Endothelial cell of umbilical vein (primary cell): Measurements from ENCODE around the gene TRIM24.

Experiments
- EZH2 ChIP-seq: IDR thresholded peaks from 2 replicates; pipeline ENCODE4 v1.6.1; 2012; ENCODE audit warnings: borderline replicate concordance, low read depth, mild to moderate bottlenecking, moderate library complexity, low read length, inconsistent platforms; ENCODE audit not compliant: severe bottlenecking
- JUN ChIP-seq: IDR thresholded peaks from 2 replicates; pipeline ENCODE4 v1.6.1; 2011; ENCODE audit warnings: borderline replicate concordance, low read depth; ENCODE audit not compliant: insufficient read length, insufficient read depth
- MYC ChIP-seq: IDR thresholded peaks from one replicate; pipeline ENCODE4 v1.6.1; 2011; ENCODE audit warnings: mild to moderate bottlenecking, low read depth, low read length
- POLR2A ChIP-seq: IDR thresholded peaks from 2 replicates; pipeline ENCODE4 v1.6.1; 2012; ENCODE audit warnings: low read depth, mild to moderate bottlenecking, control low read depth, low read length
- POLR2AphosphoS5 ChIP-seq: IDR thresholded peaks from 2 replicates; pipeline ENCODE4 v1.6.1; 2012; ENCODE audit warnings: low read depth, mild to moderate bottlenecking, control low read depth, low read length, moderate library complexity; ENCODE audit not compliant: insufficient read depth
- TF ChIP-seq, protein P1 (sequence below), 2 donors: IDR thresholded peaks; 1 replicate in 1 of 2; 2 replicates in 1 of 2; pipeline ENCODE4 v1.5.1; 2011; ENCODE audit warnings: low read length in 2 of 2, mild to moderate bottlenecking in 2 of 2, moderate library complexity in 2 of 2, control low read depth in 1 of 2, inconsistent platforms in 1 of 2, low read depth in 1 of 2; ENCODE audit not compliant: insufficient read depth in 1 of 2; ENCODE audit errors: extremely low read depth in 1 of 2
- TF ChIP-seq, protein P2 (sequence below): IDR thresholded peaks from 2 replicates; pipeline ENCODE4 v1.6.1; 2011; ENCODE audit not compliant: insufficient read depth, insufficient read length

DNA sequence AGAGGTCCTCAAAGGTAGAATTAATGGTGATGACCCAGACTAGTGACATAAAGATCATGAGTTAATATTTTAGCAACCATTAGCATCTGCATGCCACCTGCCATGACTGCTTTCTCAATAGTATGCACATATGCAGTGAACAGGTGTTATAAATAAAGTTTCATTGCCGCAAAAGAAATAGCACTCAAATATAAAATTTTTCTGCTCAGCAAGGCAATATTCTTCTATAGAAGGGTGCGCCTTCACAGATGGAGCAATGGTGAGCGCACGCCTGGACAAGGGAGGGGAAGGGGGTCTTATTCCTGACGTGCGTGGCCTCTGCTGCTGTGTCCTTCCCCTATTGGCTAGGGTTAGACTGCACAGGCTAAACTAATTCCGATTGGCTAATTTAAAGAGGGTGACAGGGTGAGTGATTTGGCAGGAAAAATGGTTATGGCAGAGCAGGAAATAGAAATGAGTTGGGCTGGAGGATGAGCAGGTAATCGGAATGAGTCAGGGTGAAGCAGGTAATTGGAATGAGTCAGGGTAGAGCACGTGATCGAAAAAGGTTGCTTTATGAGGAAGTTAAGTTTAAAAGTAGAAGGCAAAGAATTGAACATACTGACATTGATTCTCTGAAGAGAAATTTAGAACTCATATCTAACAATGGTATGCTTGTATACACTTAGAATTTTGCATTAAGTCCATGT, 24.7 kb upstream of the TRIM24 start:
- TF ChIP-seq POLR2AphosphoS5 = no peak
- TF ChIP-seq, protein P1, sequence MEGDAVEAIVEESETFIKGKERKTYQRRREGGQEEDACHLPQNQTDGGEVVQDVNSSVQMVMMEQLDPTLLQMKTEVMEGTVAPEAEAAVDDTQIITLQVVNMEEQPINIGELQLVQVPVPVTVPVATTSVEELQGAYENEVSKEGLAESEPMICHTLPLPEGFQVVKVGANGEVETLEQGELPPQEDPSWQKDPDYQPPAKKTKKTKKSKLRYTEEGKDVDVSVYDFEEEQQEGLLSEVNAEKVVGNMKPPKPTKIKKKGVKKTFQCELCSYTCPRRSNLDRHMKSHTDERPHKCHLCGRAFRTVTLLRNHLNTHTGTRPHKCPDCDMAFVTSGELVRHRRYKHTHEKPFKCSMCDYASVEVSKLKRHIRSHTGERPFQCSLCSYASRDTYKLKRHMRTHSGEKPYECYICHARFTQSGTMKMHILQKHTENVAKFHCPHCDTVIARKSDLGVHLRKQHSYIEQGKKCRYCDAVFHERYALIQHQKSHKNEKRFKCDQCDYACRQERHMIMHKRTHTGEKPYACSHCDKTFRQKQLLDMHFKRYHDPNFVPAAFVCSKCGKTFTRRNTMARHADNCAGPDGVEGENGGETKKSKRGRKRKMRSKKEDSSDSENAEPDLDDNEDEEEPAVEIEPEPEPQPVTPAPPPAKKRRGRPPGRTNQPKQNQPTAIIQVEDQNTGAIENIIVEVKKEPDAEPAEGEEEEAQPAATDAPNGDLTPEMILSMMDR (IDR thresholded peaks at IDR 0.05; ENCODE audit: extremely low read depth in 1 of 2, insufficient read depth in 1 of 2, low read depth in 1 of 2, low read length in 2 of 2) = no peak
- no peak for TF ChIP-seq MYC
- TF ChIP-seq, protein P2, sequence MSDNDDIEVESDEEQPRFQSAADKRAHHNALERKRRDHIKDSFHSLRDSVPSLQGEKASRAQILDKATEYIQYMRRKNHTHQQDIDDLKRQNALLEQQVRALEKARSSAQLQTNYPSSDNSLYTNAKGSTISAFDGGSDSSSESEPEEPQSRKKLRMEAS = no peak
- no peak for TF ChIP-seq POLR2A
- no peak for TF ChIP-seq EZH2
- TF ChIP-seq JUN = no peak
